ENCODE results near the gene SMCO3.

GRCh38 chr12:14766649-14767215, 47.2 kb downstream of the SMCO3 start:
- TF ChIP-seq CTCF (IDR thresholded peaks at IDR 0.05; ENCODE audit: control extremely low read depth in 1 of 3, insufficient read depth in 1 of 3, low read depth in 1 of 3, low read length in 3 of 3) = no peak
- peak; percentile 68; the same call in 1 of the 2 replicates for TF ChIP-seq POLR2AphosphoS5 (IDR thresholded peaks at IDR 0.05; ENCODE audit: low read depth, low read length)
- peak in 1 of 2 experiments; percentile 45; a peak in 1 of 3 replicates for TF ChIP-seq POLR2A (IDR thresholded peaks at IDR 0.05; ENCODE audit: control extremely low read depth in 1 of 2, low read depth in 2 of 2, low read length in 2 of 2)
- TF ChIP-seq FOSL1 (IDR thresholded peaks at IDR 0.05; ENCODE audit: insufficient read depth, low read depth, low read length) = no peak
- no peak for TF ChIP-seq EZH2 (IDR thresholded peaks at IDR 0.05; ENCODE audit: low read depth, low read length, severe bottlenecking)
- TF ChIP-seq SP2 (IDR thresholded peaks at IDR 0.05; ENCODE audit: low read length) = no peak
- no peak for TF ChIP-seq YY1 (IDR thresholded peaks at IDR 0.05; ENCODE audit: low read depth, low read length)
- no peak for TF ChIP-seq CHD1 (IDR thresholded peaks at IDR 0.05; ENCODE audit: low read depth, low read length)
- TF ChIP-seq MAFK (IDR thresholded peaks at IDR 0.05; ENCODE audit: low read depth, low read length) = no peak
- TF ChIP-seq TAF1 (IDR thresholded peaks at IDR 0.05; ENCODE audit: low read depth, low read length) = no peak
- no peak for TF ChIP-seq SUZ12 (IDR thresholded peaks at IDR 0.05; ENCODE audit: low read length)
- no peak for TF ChIP-seq SRF (IDR thresholded peaks at IDR 0.05; ENCODE audit: low read depth, low read length)
- TF ChIP-seq CHD2 (IDR thresholded peaks at IDR 0.05; ENCODE audit: low read length) = no peak
- no peak for TF ChIP-seq SP1 (IDR thresholded peaks at IDR 0.05; ENCODE audit: low read depth, low read length)

All from H1 (cell line).